ENCODE results near the gene NTNG1. TPM values are rescaled to one million over a fixed set of nuclear protein-coding genes. Genes with fewer than 3 reads are reported as not detected.

Gene NTNG1
- total RNA-seq, 6 experiments from 2014 or later: not detected

- no peaks in the 10 kb centered on the region for H3K27me3 ChIP-seq
- no peak for DNase-seq
- TF ChIP-seq CTCF (IDR thresholded peaks at IDR 0.05) (no peak), POLR2A (IDR thresholded peaks at IDR 0.05) (no peak)
- no peaks in the 10 kb centered on the region for H3K4me1 ChIP-seq
- no peak for ATAC-seq
- no peaks in the 10 kb centered on the region for H3K9me3 ChIP-seq
- intact Hi-C loops (cut with DNase I): no loop called here
- no peak overlapping the region for H3K4me3 ChIP-seq
- no peaks in the 10 kb centered on the region for H3K36me3 ChIP-seq
- H3K27ac ChIP-seq: no peak overlapping the region
- WGBS (ENCODE audit: insufficient coverage, low coverage, low lambda C conversion rate, missing lambda C conversion rate): 30% methylated on average over 3 of the region's 5 CpGs
These were observed 30.5 kb downstream of the NTNG1 start for GRCh38 chr1:107171333-107171732.

DNA sequence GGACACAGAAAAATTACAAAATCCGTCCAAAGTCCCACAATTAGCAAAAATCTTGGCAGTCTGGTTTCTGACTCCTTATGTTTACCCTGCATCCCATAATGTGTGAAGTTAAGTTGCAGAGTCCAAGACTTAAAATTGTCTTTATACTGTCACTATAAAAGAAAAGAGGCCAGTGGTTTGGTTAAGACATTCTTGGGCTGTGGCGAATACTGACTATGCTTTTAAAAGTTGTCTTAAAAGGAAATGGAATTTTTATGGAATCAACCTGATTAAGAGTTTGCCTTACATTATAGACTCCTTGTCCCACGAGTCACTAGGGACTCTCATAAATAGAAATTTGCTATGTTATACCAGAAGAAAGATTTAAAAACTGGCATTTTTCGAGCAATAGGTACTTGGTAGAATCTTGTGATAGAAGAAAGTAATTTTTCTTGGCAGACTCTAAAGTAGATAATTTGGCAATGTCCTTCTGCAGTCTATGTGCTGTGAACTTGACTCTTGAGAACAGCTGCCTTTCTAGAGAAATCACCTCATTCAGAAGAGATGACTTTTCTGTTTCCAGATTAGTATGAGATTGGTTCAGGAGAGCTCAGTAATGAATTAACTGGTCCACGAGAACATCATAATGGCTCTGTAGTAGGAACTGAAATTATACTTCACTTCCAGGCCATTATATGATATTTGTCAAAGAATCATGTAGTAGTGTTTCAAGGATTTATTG is 31.8 kb downstream of the NTNG1 start:
- 38% methylated on average over 5 of the region's 5 CpGs for WGBS (ENCODE audit: insufficient coverage, low coverage, low lambda C conversion rate, missing lambda C conversion rate)
- H3K9me3 ChIP-seq: no peaks in the 10 kb centered on the region
- no peak for ATAC-seq
- no peak overlapping the region for H3K27ac ChIP-seq
- no peaks in the 10 kb centered on the region for H3K4me1 ChIP-seq
- H3K36me3 ChIP-seq: no peaks in the 10 kb centered on the region
- H3K27me3 ChIP-seq: no peaks in the 10 kb centered on the region
- intact Hi-C loops (cut with DNase I): no loop called here
- no peak overlapping the region for H3K4me3 ChIP-seq
- no peak for DNase-seq
- TF ChIP-seq CTCF (IDR thresholded peaks at IDR 0.05) (no peak), POLR2A (IDR thresholded peaks at IDR 0.05) (no peak)

DNA sequence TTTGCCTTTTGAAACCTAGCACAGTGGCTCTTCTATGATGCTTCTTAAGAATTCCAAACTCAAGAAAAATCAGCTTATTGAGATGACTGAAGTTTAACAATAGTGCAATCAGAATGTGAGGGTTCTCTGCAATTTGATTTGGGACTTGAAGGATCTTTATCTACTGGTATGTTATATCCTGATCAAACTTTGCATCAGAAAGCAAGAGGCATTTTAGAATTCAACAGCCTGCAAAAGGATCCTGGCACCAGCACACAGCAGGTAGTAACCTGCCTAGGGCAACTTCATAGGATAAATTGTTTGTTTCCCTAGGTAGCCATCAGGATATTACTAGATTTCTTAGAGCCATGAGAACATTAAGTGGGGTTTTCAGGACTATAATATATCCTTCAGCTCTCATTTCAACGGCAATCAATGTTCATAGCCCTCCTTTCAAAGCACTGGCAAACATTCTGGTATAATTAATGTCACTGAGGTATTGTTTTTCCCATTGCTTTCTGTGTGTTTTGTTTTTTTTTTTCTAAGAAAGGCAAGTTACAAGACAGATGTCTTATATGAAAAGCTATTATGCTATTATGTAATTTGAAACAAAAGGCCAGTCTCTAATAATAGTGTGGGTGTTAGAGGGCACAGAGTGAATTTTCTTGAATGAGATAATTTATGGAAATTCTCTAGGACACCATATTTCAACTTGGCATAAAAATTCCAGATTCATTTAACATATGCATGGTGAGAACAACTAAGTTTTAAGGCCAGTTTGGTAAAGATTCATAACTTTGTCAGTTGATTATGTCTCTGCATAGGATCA is 34.5 kb downstream of the NTNG1 start:
- H3K36me3 ChIP-seq: no peaks in the 10 kb centered on the region
- H3K27ac ChIP-seq: no peak overlapping the region
- no peak for TF ChIP-seq POLR2A (IDR thresholded peaks at IDR 0.05)
- TF ChIP-seq CTCF (IDR thresholded peaks at IDR 0.05): no peak
- H3K4me1 ChIP-seq: no peaks in the 10 kb centered on the region
- intact Hi-C loops (cut with DNase I): no loop called here
- no peaks in the 10 kb centered on the region for H3K9me3 ChIP-seq
- DNase-seq (no peak), ATAC-seq (no peak)
- no peaks in the 10 kb centered on the region for H3K27me3 ChIP-seq
- 33% methylated on average over 1 of the region's 1 CpG for WGBS (ENCODE audit: insufficient coverage, low coverage, low lambda C conversion rate, missing lambda C conversion rate)
- H3K4me3 ChIP-seq: no peak overlapping the region

DNA sequence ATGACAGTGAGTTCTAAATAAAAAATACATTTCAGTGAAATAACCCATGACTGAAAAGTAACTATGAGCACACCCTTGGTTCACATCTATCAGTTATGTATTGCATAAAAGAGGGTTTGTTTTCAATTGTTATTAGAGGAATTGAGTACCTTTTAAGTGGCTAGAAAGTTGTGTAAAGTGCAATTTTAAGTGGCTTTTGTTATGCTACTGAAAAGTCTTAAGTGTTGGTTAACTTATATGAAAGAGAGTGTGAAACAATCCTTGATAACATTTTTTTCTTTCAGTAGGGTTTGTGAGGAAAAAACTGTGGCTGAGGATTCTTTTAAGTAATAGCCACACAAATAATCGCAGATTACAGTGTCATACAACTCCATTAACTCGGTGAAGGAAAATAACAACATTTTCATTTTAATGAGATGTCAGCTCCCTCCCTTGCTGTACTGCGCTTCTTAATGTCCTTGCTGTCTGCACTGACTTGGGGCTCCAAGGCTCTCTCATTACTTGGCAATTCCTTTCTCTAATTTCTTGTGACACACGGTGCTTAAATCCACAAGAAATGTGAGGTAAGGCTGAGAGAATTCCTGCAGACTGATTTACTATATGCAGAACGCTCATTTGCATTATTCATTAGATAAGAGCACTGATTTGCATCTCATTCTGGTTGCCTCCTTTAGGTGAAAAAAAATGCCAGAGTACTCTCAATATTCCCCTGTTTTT is 40.6 kb downstream of the NTNG1 start:
- Histone ChIP-seq H3K4me3 (no peak overlapping the region), H3K4me1 (no peaks in the 10 kb centered on the region), H3K36me3 (no peaks in the 10 kb centered on the region), H3K27me3 (no peaks in the 10 kb centered on the region), H3K9me3 (no peaks in the 10 kb centered on the region), H3K27ac (no peak overlapping the region)
- DNase-seq (no peak), ATAC-seq (no peak)
- WGBS (ENCODE audit: insufficient coverage, low coverage, low lambda C conversion rate, missing lambda C conversion rate): 14% methylated on average over 3 of the region's 5 CpGs
- intact Hi-C loops (cut with DNase I): no loop called here
- no peak for TF ChIP-seq CTCF (IDR thresholded peaks at IDR 0.05)
- TF ChIP-seq POLR2A (IDR thresholded peaks at IDR 0.05): no peak

Data from right lobe of liver (tissue), 6 donors.